Nucleus accumbens (tissue), 56 donors: ENCODE results near the gene MAML3.
A peak's percentile ranks its signal among the peaks of the same experiment; 100 is the strongest.

Experiments used
- DNase-seq, 56 donors: peaks; one replicate each; lab custom pipeline; 2025; lab: John Stamatoyannopoulos, UW

Gene MAML3

GRCh38 chr4:140084385-140084784, 69.6 kb downstream of the MAML3 start:
- no peak for DNase-seq

GRCh38 chr4:140082391-140082755, 71.6 kb downstream of the MAML3 start:
- no peak for DNase-seq

- DNase-seq = no peak
Measured at GRCh38 chr4:140081641-140082390, 72.2 kb downstream of the MAML3 start.

- DNase-seq = no peak
Measured at GRCh38 chr4:140080883-140081282, 73.1 kb downstream of the MAML3 start.

- DNase-seq = peak in 1 of 56 donors; percentile 7
Measured at GRCh38 chr4:140078366-140078765, 75.6 kb downstream of the MAML3 start.

GRCh38 chr4:140076307-140076706, 77.7 kb downstream of the MAML3 start:
- DNase-seq = no peak

GRCh38 chr4:140071806-140072205, 82.2 kb downstream of the MAML3 start:
- DNase-seq = no peak

- no peak for DNase-seq
Measured at GRCh38 chr4:140070973-140071372, 83.0 kb downstream of the MAML3 start.

- DNase-seq = no peak
Measured at GRCh38 chr4:140070366-140070765, 83.6 kb downstream of the MAML3 start.

GRCh38 chr4:140069066-140069465, 84.9 kb downstream of the MAML3 start:
- DNase-seq = no peak

GRCh38 chr4:140068271-140068670, 85.7 kb downstream of the MAML3 start:
- DNase-seq = no peak

GRCh38 chr4:140066031-140066930, 87.7 kb downstream of the MAML3 start:
- no peak for DNase-seq

GRCh38 chr4:140065393-140065792, 88.6 kb downstream of the MAML3 start:
- DNase-seq = no peak

- DNase-seq = no peak
Measured at GRCh38 chr4:140061659-140062289, 92.2 kb downstream of the MAML3 start.

- DNase-seq = no peak
Measured at GRCh38 chr4:140061194-140061593, 92.8 kb downstream of the MAML3 start.

GRCh38 chr4:140059159-140059558, 94.8 kb downstream of the MAML3 start:
- no peak for DNase-seq

GRCh38 chr4:140057701-140058100, 96.3 kb downstream of the MAML3 start:
- DNase-seq = no peak

- no peak for DNase-seq
Measured at GRCh38 chr4:140056015-140056414, 98.0 kb downstream of the MAML3 start.

- DNase-seq = no peak
Measured at GRCh38 chr4:140054861-140055260, 99.1 kb downstream of the MAML3 start.

- DNase-seq = no peak
Measured at GRCh38 chr4:140053185-140053584, 100.8 kb downstream of the MAML3 start.

GRCh38 chr4:140052050-140052449, 101.9 kb downstream of the MAML3 start:
- DNase-seq = peak in 17 of 56 donors; percentile 1 to 60 (median 16)
